Ascending aorta (tissue), 2 donors: ENCODE data around the gene LRRC41. TPM values are rescaled to one million over a fixed set of nuclear protein-coding genes. Genes with fewer than 3 reads are reported as not detected.
A peak's percentile ranks its signal among the peaks of the same experiment; 100 is the strongest.
"Not testable (repeated sequence)": the region's sequence is repeated elsewhere in the genome, so short reads cannot be mapped to it uniquely, and the experiment has no call there.

Experiments
- DNase-seq, 2 donors: peaks; one replicate each; pipeline ENCODE4 v3.0.0-alpha.2; 2019; ENCODE audit warnings: low spot score in 2 of 2
- H3K27ac ChIP-seq, 2 donors: fragments of 200-600 bp; sonication (generic); one replicate each; pipeline ENCODE4 v1.5.1; 2016 to 2017; ENCODE audit warnings: mild to moderate bottlenecking in 1 of 2
- H3K27me3 ChIP-seq: fragments of 200-600 bp; sonication (generic); one replicate; pipeline ENCODE4 v1.5.1; 2017
- H3K36me3 ChIP-seq, 2 donors: fragments of 200-600 bp; sonication (generic); one replicate each; pipeline ENCODE4 v1.5.1; 2016
- H3K4me1 ChIP-seq, 2 donors: fragments of 200-600 bp; sonication (generic); one replicate each; pipeline ENCODE4 v1.5.1; 2016 to 2017; ENCODE audit warnings: mild to moderate bottlenecking in 1 of 2
- H3K4me3 ChIP-seq, 2 donors: fragments of 200-600 bp; sonication (generic); one replicate each; pipeline ENCODE4 v1.5.1; 2016 to 2017; ENCODE audit warnings: mild to moderate bottlenecking in 1 of 2
- H3K9me3 ChIP-seq, 2 donors: fragments of 200-600 bp; sonication (generic); one replicate each; pipeline ENCODE4 v1.5.1; 2016
- CTCF ChIP-seq, 3 experiments: fragments of 200-600 bp in 2 of 3; fragments of 450-650 bp in 1 of 3; sonication (generic) in 2 of 3; IDR thresholded peaks; one replicate each; pipeline ENCODE4 v1.5.1; 2016 to 2019; ENCODE audit warnings: antibody characterized with exemption in 3 of 3, mild to moderate bottlenecking in 1 of 3, moderate library complexity in 1 of 3
- intact Hi-C: fragments of 100-400 bp; cut with DNase I; formaldehyde crosslinking; loops from one replicate; pipeline ENCODE4 v1.15.1; 2023
- total RNA-seq: library from RNA; depleted of rRNA; stranded (reverse); fragments of >200 nt; gene quantifications from one replicate; pipeline ENCODE4 v1.1.0, GENCODE V29; 2016

LRRC41 gene
- total RNA-seq, 1 donor from 2014 or later = 102 TPM

- intact Hi-C loops = loop anchor here (10.0 kb wide), 1 partner anchor 1070 kb away; the partner anchor contains the start of gene STIL
These were observed 58.6 kb downstream of the LRRC41 start for GRCh38 chr1:46244656-46245371.

DNA sequence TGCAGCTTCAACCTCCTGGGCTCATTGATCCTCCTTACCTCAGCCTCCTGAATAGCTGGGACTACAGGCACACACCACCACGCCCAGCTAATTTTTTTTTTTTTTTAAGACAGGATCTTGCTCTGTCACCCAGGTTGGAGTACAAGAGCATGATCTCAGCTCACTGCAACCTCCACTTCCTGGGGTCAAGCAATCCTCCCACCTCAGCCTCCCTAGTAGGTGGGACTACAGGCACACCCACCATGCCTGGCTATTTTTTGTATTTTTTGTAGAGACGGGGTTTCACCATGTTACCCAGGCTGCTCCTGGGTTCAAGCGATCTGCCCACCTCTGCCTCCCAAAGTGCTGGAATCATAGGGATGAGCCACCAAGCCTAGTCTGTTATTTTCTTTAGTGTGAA lies 59.6 kb downstream of the LRRC41 start:
- intact Hi-C loops = loop anchor here (10.0 kb wide), 1 partner anchor 1071 kb away; the partner anchor contains the start of gene STIL
- H3K27me3 ChIP-seq, H3K27ac ChIP-seq, H3K4me3 ChIP-seq, H3K36me3 ChIP-seq, DNase-seq, H3K9me3 ChIP-seq: not testable (repeated sequence)
- peaks cover 0 to 13% of the 10 kb centered on the region in 2 donors for H3K4me1 ChIP-seq

More at GRCh38 chr1:46244656-46245371, 58.6 kb downstream of the LRRC41 start:
- TF ChIP-seq CTCF (IDR thresholded peaks at IDR 0.05) = peak in 1 of 3 experiments; percentile 20
- no peaks in the 10 kb centered on the region for H3K9me3 ChIP-seq
- no peaks in the 10 kb centered on the region for H3K27me3 ChIP-seq
- H3K4me1 ChIP-seq = peaks cover 0 to 13% of the 10 kb centered on the region in 2 donors
- H3K27ac ChIP-seq = no peak overlapping the region
- no peak overlapping the region for H3K4me3 ChIP-seq
- DNase-seq = no peak
- H3K36me3 ChIP-seq = no peaks in the 10 kb centered on the region

- intact Hi-C loops = loop anchor here (10.0 kb wide), 1 partner anchor 1072 kb away; the partner anchor contains the start of gene STIL
- Histone ChIP-seq H3K4me1 (peaks cover 0 to 8% of the 10 kb centered on the region in 2 donors), H3K36me3 (no peaks in the 10 kb centered on the region), H3K9me3 (no peaks in the 10 kb centered on the region), H3K4me3 (no peak overlapping the region), H3K27me3 (no peaks in the 10 kb centered on the region), H3K27ac (no peak overlapping the region)
- no peak for DNase-seq
- no peak for TF ChIP-seq CTCF (IDR thresholded peaks at IDR 0.05)
These were observed 60.5 kb downstream of the LRRC41 start for GRCh38 chr1:46242918-46243317.

DNA sequence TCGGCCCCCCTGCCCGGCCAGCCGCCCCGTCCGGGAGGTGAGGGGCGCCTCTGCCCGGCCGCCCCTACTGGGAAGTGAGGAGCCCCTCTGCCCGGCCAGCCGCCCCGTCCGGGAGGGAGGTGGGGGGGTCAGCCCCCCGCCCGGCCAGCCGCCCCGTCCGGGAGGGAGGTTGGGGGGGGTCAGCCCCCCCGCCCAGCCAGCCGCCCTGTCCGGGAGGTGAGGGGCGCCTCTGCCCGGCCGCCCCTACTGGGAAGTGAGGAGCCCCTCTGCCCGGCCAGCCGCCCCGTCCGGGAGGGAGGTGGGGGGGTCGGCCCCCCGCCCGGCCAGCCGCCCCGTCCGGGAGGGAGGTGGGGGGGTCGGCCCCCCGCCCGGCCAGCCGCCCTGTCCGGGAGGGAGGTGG lies 61.7 kb downstream of the LRRC41 start:
- H3K4me1 ChIP-seq = not testable (repeated sequence)
- intact Hi-C loops = loop anchor here (10.0 kb wide), 1 partner anchor 1073 kb away; the partner anchor contains the start of gene STIL

GRCh38 chr1:46238865-46239264 lies 64.6 kb downstream of the LRRC41 start:
- H3K4me3 ChIP-seq, DNase-seq, intact Hi-C loops, H3K4me1 ChIP-seq, H3K27ac ChIP-seq, H3K36me3 ChIP-seq, H3K27me3 ChIP-seq, H3K9me3 ChIP-seq: not testable (repeated sequence)

More for the DNA sequence above, 61.7 kb downstream of the LRRC41 start:
- DNase-seq, H3K9me3 ChIP-seq, H3K4me3 ChIP-seq, H3K27ac ChIP-seq, H3K27me3 ChIP-seq, H3K36me3 ChIP-seq: not testable (repeated sequence)

- Histone ChIP-seq H3K27ac (no peak overlapping the region), H3K27me3 (no peaks in the 10 kb centered on the region), H3K36me3 (no peaks in the 10 kb centered on the region), H3K9me3 (no peaks in the 10 kb centered on the region), H3K4me1 (no peaks in the 10 kb centered on the region), H3K4me3 (no peak overlapping the region)
- intact Hi-C loops = no loop called here
- TF ChIP-seq CTCF (IDR thresholded peaks at IDR 0.05) = no peak
- DNase-seq = no peak
These were observed 66.5 kb downstream of the LRRC41 start for GRCh38 chr1:46236882-46237281.

- H3K27me3 ChIP-seq, H3K4me3 ChIP-seq, H3K4me1 ChIP-seq, H3K27ac ChIP-seq, H3K36me3 ChIP-seq, H3K9me3 ChIP-seq, DNase-seq, intact Hi-C loops: not testable (repeated sequence)
These were observed 72.2 kb downstream of the LRRC41 start for GRCh38 chr1:46231231-46231630.

Other genes with a start within 250 kb of the LRRC41 start
- 33.1 TPM for gene PIK3R3, start 171.0 kb downstream of the LRRC41 start, total RNA-seq
- 8.9 TPM for gene TSPAN1, start 128.5 kb downstream of the LRRC41 start, total RNA-seq
- gene P3R3URF, start 127.1 kb downstream of the LRRC41 start, total RNA-seq = not detected
- 122 TPM for gene POMGNT1, start 105.2 kb downstream of the LRRC41 start, total RNA-seq
- 7.2 TPM for gene LURAP1, start 100.3 kb downstream of the LRRC41 start, total RNA-seq
- gene RAD54L, start 55.9 kb downstream of the LRRC41 start, total RNA-seq = not detected
- 120 TPM for gene UQCRH, start 82 bp upstream of the LRRC41 start, total RNA-seq
- gene NSUN4, start 37.2 kb upstream of the LRRC41 start, total RNA-seq = 6.1 TPM
- 6.0 TPM for gene FAAH, start 90.7 kb upstream of the LRRC41 start, total RNA-seq
- not detected for gene DMBX1, start 186.2 kb upstream of the LRRC41 start, total RNA-seq
- not detected for gene KNCN, start 248.0 kb upstream of the LRRC41 start, total RNA-seq